Endodermal cell (in vitro differentiated cells): ENCODE measurements around the gene AGAP3. TPM values are rescaled to one million over a fixed set of nuclear protein-coding genes. Genes with fewer than 3 reads are reported as not detected.

Source experiments
- DNase-seq: peaks from one replicate; pipeline ENCODE4 v3.0.0-alpha.2; 2017
- H3K27ac ChIP-seq: 2 replicates; pipeline ENCODE4 v1.5.1; 2013; ENCODE audit warnings: mild to moderate bottlenecking, low read depth, low read length, moderate library complexity
- H3K27me3 ChIP-seq: 2 replicates; pipeline ENCODE4 v1.6.1; 2013; ENCODE audit warnings: mild to moderate bottlenecking, low read length, moderate library complexity; ENCODE audit not compliant: insufficient read depth, control insufficient read depth, poor library complexity, severe bottlenecking
- H3K36me3 ChIP-seq: 2 replicates; pipeline ENCODE4 v1.7.0; 2013; ENCODE audit warnings: mild to moderate bottlenecking, low read length, moderate library complexity; ENCODE audit not compliant: control insufficient read depth, insufficient read depth
- H3K4me1 ChIP-seq: one replicate; pipeline ENCODE4 v1.7.0; 2013; ENCODE audit warnings: low read length; ENCODE audit not compliant: control insufficient read depth, insufficient read depth
- H3K4me3 ChIP-seq: 2 replicates; pipeline ENCODE4 v1.5.1; 2013; ENCODE audit warnings: mild to moderate bottlenecking, low read length, moderate library complexity
- H3K9ac ChIP-seq: 2 replicates; pipeline ENCODE4 v1.6.1; 2013; ENCODE audit warnings: mild to moderate bottlenecking, low read length, moderate library complexity; ENCODE audit not compliant: poor library complexity, severe bottlenecking; ENCODE audit errors: extremely low read depth
- H3K9me3 ChIP-seq: 2 replicates; pipeline ENCODE4 v1.6.1; 2013; ENCODE audit warnings: mild to moderate bottlenecking, low read length, moderate library complexity; ENCODE audit not compliant: control insufficient read depth
- H3K27ac Mint-ChIP-seq: 2 replicates; pipeline ENCODE4 v1.8.0; 2020; ENCODE audit warnings: mixed read lengths
- H3K27me3 Mint-ChIP-seq: 2 replicates; pipeline ENCODE4 v1.8.0; 2021; ENCODE audit warnings: mild to moderate bottlenecking, mixed read lengths; ENCODE audit not compliant: insufficient read depth
- H3K36me3 Mint-ChIP-seq: 2 replicates; pipeline ENCODE4 v1.8.0; 2020; ENCODE audit warnings: low read depth, mixed read lengths
- H3K4me1 Mint-ChIP-seq: 2 replicates; pipeline ENCODE4 v1.8.0; 2020; ENCODE audit warnings: mixed read lengths
- H3K4me3 Mint-ChIP-seq: 2 replicates; pipeline ENCODE4 v1.8.0; 2020; ENCODE audit warnings: mild to moderate bottlenecking, moderate library complexity, mixed read lengths
- H3K9me3 Mint-ChIP-seq: 2 replicates; pipeline ENCODE4 v1.8.0; 2020; ENCODE audit warnings: mild to moderate bottlenecking, mixed read lengths
- WGBS, 2 experiments: methylation state at CpG; one replicate each; pipeline versions ENCODE4 v1.1.5 to v1.1.7; 2013; ENCODE audit warnings: missing lambda C conversion rate in 2 of 2, mixed read lengths in 1 of 2; ENCODE audit not compliant: insufficient coverage in 1 of 2, insufficient read length in 1 of 2; 5-methylcytosine and 5-hydroxymethylcytosine counted together
- total RNA-seq, 2 donors: library from RNA; stranded (reverse); fragmentation: NEBNext Ultra II Directional in 1 of 2; extraction: Animal tissue kit (Norgen Biotek cat#: 25700) in 1 of 2; gene quantifications; 2 replicates in 1 of 2; 3 replicates in 1 of 2; pipeline ENCODE4 v1.2.1, GENCODE V29; 2021
- TF ChIP-seq, protein P1 (sequence below): fragments of 200-600 bp; sonication (generic); conservative IDR thresholded peaks from 2 replicates; pipeline ENCODE4 v1.5.0; 2021; ENCODE audit warnings: antibody characterized with exemption, mild to moderate bottlenecking

Gene AGAP3
- total RNA-seq, 2 donors from 2014 or later, result 113 to 116 TPM

DNA sequence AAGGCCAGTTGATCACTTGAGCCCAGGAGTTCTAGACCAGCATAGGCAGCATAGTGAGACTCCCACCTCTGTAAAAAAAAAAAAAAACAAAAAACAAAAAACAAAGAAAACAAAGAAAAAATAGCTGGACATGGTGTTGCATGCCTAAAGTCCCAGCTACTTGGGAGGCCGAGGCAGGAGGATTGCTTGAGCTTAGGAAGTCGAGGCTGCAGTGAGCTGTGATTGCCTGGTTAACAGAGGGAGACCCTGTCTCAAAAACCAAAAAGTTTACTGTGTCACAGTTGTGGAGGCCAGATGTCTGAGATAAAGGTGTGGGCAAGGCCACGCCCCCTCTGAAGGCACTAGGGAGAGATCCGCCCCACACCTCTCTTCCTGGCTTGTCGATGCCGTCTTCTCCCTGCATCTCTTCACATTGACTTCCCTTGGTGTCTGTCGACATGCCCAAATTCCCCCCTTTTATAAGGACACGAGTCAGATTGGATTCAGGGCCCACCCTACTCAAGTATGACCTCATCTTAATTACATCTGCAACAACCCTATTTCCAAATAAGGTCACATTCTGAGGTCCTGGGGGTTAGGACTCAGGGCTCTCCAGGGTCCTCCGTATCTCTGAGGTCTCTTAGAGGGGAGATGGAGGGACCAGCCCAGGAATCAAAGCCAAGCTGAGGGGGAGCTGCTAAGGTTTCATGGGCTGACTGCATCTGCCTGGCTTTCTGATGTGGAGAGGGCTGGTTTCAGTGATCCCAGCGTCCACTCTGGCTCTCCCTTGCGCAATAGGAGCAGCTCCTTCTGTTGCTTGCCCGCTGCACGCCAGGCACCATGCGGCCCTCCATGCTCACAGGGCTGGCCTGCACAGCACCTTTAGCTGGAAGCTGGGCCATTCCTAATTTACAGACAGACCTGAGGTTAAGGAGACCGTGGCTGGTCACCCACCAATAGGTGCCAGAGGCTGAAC, 23.1 kb downstream of the AGAP3 start:
- TF ChIP-seq, protein P1, sequence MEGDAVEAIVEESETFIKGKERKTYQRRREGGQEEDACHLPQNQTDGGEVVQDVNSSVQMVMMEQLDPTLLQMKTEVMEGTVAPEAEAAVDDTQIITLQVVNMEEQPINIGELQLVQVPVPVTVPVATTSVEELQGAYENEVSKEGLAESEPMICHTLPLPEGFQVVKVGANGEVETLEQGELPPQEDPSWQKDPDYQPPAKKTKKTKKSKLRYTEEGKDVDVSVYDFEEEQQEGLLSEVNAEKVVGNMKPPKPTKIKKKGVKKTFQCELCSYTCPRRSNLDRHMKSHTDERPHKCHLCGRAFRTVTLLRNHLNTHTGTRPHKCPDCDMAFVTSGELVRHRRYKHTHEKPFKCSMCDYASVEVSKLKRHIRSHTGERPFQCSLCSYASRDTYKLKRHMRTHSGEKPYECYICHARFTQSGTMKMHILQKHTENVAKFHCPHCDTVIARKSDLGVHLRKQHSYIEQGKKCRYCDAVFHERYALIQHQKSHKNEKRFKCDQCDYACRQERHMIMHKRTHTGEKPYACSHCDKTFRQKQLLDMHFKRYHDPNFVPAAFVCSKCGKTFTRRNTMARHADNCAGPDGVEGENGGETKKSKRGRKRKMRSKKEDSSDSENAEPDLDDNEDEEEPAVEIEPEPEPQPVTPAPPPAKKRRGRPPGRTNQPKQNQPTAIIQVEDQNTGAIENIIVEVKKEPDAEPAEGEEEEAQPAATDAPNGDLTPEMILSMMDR, result no peak
- no peaks in the 10 kb centered on the region for H3K9me3 Mint-ChIP-seq
- 77 to 80% methylated on average over 14 to 15 of the region's 15 CpGs for WGBS, 2 experiments
- H3K36me3 Mint-ChIP-seq, result peaks cover 3% of the 10 kb centered on the region
- no peaks in the 10 kb centered on the region for H3K27me3 Mint-ChIP-seq
- DNase-seq, result no peak
- no peaks in the 10 kb centered on the region for H3K27me3 ChIP-seq
- peaks cover 24% of the 10 kb centered on the region for H3K4me1 ChIP-seq
- H3K9ac ChIP-seq, result no peak overlapping the region
- peaks cover 10% of the 10 kb centered on the region for H3K36me3 ChIP-seq
- H3K4me3 ChIP-seq, result no peak overlapping the region
- no peak overlapping the region for H3K27ac ChIP-seq
- H3K9me3 ChIP-seq, result no peaks in the 10 kb centered on the region
- no peak overlapping the region for H3K4me3 Mint-ChIP-seq
- peaks cover 33% of the 10 kb centered on the region for H3K4me1 Mint-ChIP-seq
- H3K27ac Mint-ChIP-seq, result peak overlapping the region; percentile 58

DNA sequence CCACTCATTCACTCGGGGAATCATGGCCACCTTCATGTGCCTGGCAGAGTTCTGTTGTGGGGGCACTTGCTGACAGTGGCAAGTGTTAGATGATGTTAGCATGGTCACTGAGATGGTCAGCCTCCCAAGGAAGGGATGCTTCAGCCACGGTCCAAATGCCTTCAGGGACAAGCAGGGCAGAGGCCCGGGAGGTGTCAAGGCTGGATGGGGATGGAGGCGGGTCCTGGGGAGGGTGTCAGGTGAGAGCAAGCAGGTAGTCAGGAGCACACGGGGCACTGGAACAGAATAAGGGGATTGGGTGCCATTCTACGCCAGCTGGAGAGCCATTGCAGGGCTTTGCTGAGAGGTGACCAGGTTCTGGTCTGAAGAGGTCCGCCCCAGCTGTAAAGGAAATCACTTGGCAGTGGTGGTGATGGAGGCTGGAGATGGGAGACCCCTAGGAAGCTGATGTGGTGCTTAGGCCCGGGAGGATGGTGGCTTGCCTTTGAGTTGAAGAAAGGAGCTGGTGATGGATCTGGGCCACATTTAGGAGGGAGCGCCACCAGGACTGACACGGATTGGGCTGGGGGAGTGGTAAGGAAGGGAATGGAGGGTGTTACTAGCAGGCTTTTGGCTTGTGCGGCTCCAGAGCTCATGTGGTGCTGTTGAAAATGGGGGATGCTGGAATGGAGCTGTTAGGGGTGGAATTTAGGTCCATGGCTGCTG, 24.1 kb downstream of the AGAP3 start:
- H3K4me3 Mint-ChIP-seq, result no peak overlapping the region
- WGBS, 2 experiments, result 82 to 87% methylated on average over 10 to 11 of the region's 11 CpGs
- peak overlapping the region; percentile 21 for H3K27ac Mint-ChIP-seq

More for the DNA sequence above, 24.1 kb downstream of the AGAP3 start:
- Mint-ChIP-seq H3K9me3 (no peaks in the 10 kb centered on the region), H3K36me3 (peaks cover 3% of the 10 kb centered on the region), H3K4me1 (peaks cover 27% of the 10 kb centered on the region), H3K27me3 (no peaks in the 10 kb centered on the region)
- H3K4me3 ChIP-seq, result no peak overlapping the region
- H3K27me3 ChIP-seq, result no peaks in the 10 kb centered on the region
- no peak overlapping the region for H3K27ac ChIP-seq
- TF ChIP-seq, protein P1, result no peak
- peaks cover 24% of the 10 kb centered on the region for H3K4me1 ChIP-seq
- H3K9ac ChIP-seq, result no peak overlapping the region
- DNase-seq, result no peak
- no peaks in the 10 kb centered on the region for H3K36me3 ChIP-seq
- H3K9me3 ChIP-seq, result no peaks in the 10 kb centered on the region
